Measurements from ENCODE around the gene VWA2.

- TF ChIP-seq CTCF (conservative IDR thresholded peaks at IDR 0.05) (no peak), ZFX (IDR thresholded peaks at IDR 0.05) (no peak)
These were observed 51.0 kb downstream of the VWA2 start for GRCh38 chr10:114290038-114290437.

Data from C4-2B (cell line).